ENCODE data around the gene OPN4. TPM values are rescaled to one million over a fixed set of nuclear protein-coding genes. Genes with fewer than 3 reads are reported as not detected.

Gene OPN4
- total and polyA plus RNA-seq, 2 of the 13 experiments (the other 11 are each of a cell fraction or from before 2014, with no cell fraction given) = not detected

DNA sequence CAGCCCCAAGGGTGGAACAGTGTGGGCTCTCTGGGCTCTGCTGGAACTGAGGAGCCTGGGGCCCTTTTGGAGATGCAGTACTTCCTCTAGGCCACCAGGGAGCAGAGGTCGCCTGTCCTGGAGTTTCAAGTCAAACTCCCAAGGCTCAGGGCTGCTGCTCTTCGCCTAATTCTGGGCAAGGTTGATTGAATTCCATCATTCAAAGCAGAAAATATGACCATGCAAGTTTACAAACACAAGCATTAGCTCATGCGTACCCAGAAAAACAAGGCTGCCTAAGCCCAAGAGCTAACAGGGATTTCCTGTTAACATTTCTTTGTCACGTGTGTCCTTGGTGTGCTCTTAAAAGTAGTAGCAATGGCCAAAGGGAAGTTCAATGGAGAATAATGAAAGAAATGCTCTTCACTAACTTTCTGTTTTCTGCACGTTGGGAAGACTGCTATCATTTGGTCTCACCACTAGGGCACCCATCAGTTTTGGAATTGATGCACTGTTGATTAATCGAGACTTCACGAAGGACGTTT lies 34.1 kb downstream of the OPN4 start (continued):
- no peak for TF ChIP-seq POLR2A (IDR thresholded peaks at IDR 0.05; ENCODE audit: insufficient read depth in 1 of 2, low read depth in 2 of 2, low read length in 2 of 2)
- TF ChIP-seq ZNF879 (CRISPR knock-in tag; IDR thresholded peaks at IDR 0.05) = no peak
- no peak for TF ChIP-seq POGZ (CRISPR knock-in tag; IDR thresholded peaks at IDR 0.05)
- TF ChIP-seq ZNF674 (CRISPR knock-in tag; IDR thresholded peaks at IDR 0.05; ENCODE audit: low read depth) = no peak
- peak; percentile 37 for TF ChIP-seq XRCC5 (optimal IDR thresholded peaks at IDR 0.05; ENCODE audit: low read length)
- no peak for TF ChIP-seq YEATS2 (CRISPR knock-in tag; IDR thresholded peaks at IDR 0.05; ENCODE audit: borderline replicate concordance)
- peak; percentile 56 for TF ChIP-seq RAD21 (CRISPR knock-in tag; IDR thresholded peaks at IDR 0.05)

DNA sequence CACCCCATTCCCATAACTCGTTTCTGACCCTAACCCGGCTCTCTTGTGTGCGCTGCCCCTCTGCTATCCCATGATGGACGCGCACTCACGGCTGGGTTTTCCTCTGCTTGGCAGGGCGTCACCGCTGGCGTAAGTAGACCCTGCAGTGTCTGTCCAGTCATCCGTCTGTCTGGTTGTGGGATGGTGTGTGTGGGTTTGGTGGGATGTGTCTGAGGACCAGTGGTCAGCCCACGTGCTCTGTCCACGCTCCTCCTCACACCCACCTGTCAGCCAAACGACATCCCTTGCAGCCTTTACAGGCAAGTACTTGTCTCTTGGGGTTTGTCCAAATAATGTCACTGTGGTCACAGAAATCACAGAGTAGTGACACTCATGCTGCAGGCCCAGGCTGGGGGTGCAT lies 34.8 kb downstream of the OPN4 start:
- Histone ChIP-seq H3K27ac (ENCODE audit: extremely low read length, insufficient read depth, low read length) (no peak overlapping the region), H3K27me3 (ENCODE audit: control insufficient read depth in 1 of 2, insufficient read depth in 2 of 2, low read length in 2 of 2) (peaks cover 11 to 47% of the 10 kb centered on the region in 2 experiments; a peak in 4 of 5 replicates), H3K4me3 (replicated peaks in 1 of 3; ENCODE audit: insufficient read depth in 1 of 3, low read depth in 2 of 3, low read length in 3 of 3) (no peak overlapping the region), H4K20me1 (ENCODE audit: insufficient read depth, low read length) (no peaks in the 10 kb centered on the region), H3K4me1 (ENCODE audit: insufficient read depth, low read length) (no peaks in the 10 kb centered on the region), H3K9me3 (ENCODE audit: low read length) (no peaks in the 10 kb centered on the region), H3K79me2 (ENCODE audit: insufficient read depth, low read length) (no peaks in the 10 kb centered on the region), H3K9ac (ENCODE audit: insufficient read depth, low read depth, low read length) (no peak overlapping the region), H3K4me2 (ENCODE audit: low read depth, low read length) (no peak overlapping the region), H2AFZ (ENCODE audit: low read length) (no peak overlapping the region), H3K36me3 (replicated peaks in 1 of 2; ENCODE audit: control insufficient read depth in 1 of 2, insufficient read depth in 2 of 2, low read length in 2 of 2) (no peaks in the 10 kb centered on the region)
- no TSS peak for BruUV-seq (replicated peaks)
- DNase-seq (ENCODE audit: low spot score) = no peak
- intact Hi-C loops (cut with micrococcal nuclease; ENCODE audit: unreplicated experiment) (loop anchor here (2.0 kb wide), 1 partner anchor 210 kb away; no protein-coding TSS in a partner anchor), in situ Hi-C loops (cut with HindIII; ENCODE audit: extremely low pct_ligation_motif_present, low pct_unique_long_range_greater_than_20kb) (no loop called here)
- no peak for ATAC-seq
- TF ChIP-seq PCBP1 (IDR thresholded peaks at IDR 0.05; ENCODE audit: borderline replicate concordance, low read depth, low read length) (no peak), MAFF (IDR thresholded peaks at IDR 0.05; ENCODE audit: low read depth, low read length) (no peak), TOE1 (CRISPR knock-in tag; IDR thresholded peaks at IDR 0.05) (no peak)
- TF ChIP-seq, protein P1, sequence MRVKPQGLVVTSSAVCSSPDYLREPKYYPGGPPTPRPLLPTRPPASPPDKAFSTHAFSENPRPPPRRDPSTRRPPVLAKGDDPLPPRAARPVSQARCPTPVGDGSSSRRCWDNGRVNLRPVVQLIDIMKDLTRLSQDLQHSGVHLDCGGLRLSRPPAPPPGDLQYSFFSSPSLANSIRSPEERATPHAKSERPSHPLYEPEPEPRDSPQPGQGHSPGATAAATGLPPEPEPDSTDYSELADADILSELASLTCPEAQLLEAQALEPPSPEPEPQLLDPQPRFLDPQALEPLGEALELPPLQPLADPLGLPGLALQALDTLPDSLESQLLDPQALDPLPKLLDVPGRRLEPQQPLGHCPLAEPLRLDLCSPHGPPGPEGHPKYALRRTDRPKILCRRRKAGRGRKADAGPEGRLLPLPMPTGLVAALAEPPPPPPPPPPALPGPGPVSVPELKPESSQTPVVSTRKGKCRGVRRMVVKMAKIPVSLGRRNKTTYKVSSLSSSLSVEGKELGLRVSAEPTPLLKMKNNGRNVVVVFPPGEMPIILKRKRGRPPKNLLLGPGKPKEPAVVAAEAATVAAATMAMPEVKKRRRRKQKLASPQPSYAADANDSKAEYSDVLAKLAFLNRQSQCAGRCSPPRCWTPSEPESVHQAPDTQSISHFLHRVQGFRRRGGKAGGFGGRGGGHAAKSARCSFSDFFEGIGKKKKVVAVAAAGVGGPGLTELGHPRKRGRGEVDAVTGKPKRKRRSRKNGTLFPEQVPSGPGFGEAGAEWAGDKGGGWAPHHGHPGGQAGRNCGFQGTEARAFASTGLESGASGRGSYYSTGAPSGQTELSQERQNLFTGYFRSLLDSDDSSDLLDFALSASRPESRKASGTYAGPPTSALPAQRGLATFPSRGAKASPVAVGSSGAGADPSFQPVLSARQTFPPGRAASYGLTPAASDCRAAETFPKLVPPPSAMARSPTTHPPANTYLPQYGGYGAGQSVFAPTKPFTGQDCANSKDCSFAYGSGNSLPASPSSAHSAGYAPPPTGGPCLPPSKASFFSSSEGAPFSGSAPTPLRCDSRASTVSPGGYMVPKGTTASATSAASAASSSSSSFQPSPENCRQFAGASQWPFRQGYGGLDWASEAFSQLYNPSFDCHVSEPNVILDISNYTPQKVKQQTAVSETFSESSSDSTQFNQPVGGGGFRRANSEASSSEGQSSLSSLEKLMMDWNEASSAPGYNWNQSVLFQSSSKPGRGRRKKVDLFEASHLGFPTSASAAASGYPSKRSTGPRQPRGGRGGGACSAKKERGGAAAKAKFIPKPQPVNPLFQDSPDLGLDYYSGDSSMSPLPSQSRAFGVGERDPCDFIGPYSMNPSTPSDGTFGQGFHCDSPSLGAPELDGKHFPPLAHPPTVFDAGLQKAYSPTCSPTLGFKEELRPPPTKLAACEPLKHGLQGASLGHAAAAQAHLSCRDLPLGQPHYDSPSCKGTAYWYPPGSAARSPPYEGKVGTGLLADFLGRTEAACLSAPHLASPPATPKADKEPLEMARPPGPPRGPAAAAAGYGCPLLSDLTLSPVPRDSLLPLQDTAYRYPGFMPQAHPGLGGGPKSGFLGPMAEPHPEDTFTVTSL (CRISPR knock-in tag; IDR thresholded peaks at IDR 0.05; ENCODE audit: borderline replicate concordance) = no peak
- TF ChIP-seq, protein P2, sequence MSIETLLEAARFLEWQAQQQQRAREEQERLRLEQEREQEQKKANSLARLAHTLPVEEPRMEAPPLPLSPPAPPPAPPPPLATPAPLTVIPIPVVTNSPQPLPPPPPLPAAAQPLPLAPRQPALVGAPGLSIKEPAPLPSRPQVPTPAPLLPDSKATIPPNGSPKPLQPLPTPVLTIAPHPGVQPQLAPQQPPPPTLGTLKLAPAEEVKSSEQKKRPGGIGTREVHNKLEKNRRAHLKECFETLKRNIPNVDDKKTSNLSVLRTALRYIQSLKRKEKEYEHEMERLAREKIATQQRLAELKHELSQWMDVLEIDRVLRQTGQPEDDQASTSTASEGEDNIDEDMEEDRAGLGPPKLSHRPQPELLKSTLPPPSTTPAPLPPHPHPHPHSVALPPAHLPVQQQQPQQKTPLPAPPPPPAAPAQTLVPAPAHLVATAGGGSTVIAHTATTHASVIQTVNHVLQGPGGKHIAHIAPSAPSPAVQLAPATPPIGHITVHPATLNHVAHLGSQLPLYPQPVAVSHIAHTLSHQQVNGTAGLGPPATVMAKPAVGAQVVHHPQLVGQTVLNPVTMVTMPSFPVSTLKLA (IDR thresholded peaks at IDR 0.05) = 0 out of 2 replicates have a peak, but pooled peaks have one; percentile 44
- FAIRE-seq = no peak
- POLR2A ChIA-PET = no interaction called here
- WGBS (ENCODE audit: low lambda C conversion rate) = 72% methylated on average over 13 of the region's 13 CpGs
- CTCF ChIA-PET (ENCODE audit: low intra/inter-chr PET ratio, low total read pairs) = interaction anchor here (1.3 to 2.1 kb wide), 3 partner anchors 211 to 271 kb away, joined by 4 to 31 read pairs (median 4); no protein-coding TSS in a partner anchor
